RWPE2 (cell line): ENCODE data around the gene LRFN5.

ENCODE experiments used
- ATAC-seq: fragments of 200-7000 bp; cut with Tn5 transposase; 3 replicates; pipeline ENCODE4 v1.9.1; 2021; ENCODE audit warnings: low read depth
- DNase-seq: peaks from one replicate; pipeline ENCODE4 v3.0.0-alpha.2; 2020; ENCODE audit warnings: low spot score
- H3K27ac ChIP-seq: fragments of 450-650 bp; 2 replicates; pipeline ENCODE4 v1.5.1; 2017; ENCODE audit warnings: mild to moderate bottlenecking; ENCODE audit not compliant: poor library complexity, severe bottlenecking
- H3K27me3 ChIP-seq: fragments of 250-450 bp; sonication (Bioruptor Pico); 2 replicates; pipeline ENCODE4 v1.5.1; 2021; ENCODE audit warnings: mild to moderate bottlenecking, moderate library complexity; ENCODE audit not compliant: insufficient read depth, poor library complexity, severe bottlenecking
- H3K36me3 ChIP-seq: fragments of 250-450 bp; sonication (Bioruptor Pico); 2 replicates; pipeline ENCODE4 v1.5.1; 2020; ENCODE audit warnings: low read depth, mild to moderate bottlenecking, moderate library complexity
- H3K4me1 ChIP-seq: fragments of 250-450 bp; sonication (Bioruptor Pico); 2 replicates; pipeline ENCODE4 v1.5.1; 2021; ENCODE audit warnings: mild to moderate bottlenecking, moderate library complexity; ENCODE audit not compliant: insufficient read depth, poor library complexity, severe bottlenecking
- H3K4me3 ChIP-seq: fragments of 250-450 bp; sonication (Bioruptor Pico); 2 replicates; pipeline ENCODE4 v1.5.1; 2021; ENCODE audit warnings: mild to moderate bottlenecking, moderate library complexity; ENCODE audit not compliant: severe bottlenecking
- H3K9me3 ChIP-seq: fragments of 250-450 bp; sonication (Bioruptor Pico); 2 replicates; pipeline ENCODE4 v1.5.1; 2021; ENCODE audit warnings: mild to moderate bottlenecking, moderate library complexity; ENCODE audit not compliant: severe bottlenecking
- CTCF ChIP-seq: fragments of 450-650 bp; IDR thresholded peaks from one replicate; pipeline ENCODE4 v1.5.1; 2017; ENCODE audit warnings: mild to moderate bottlenecking, moderate library complexity; ENCODE audit not compliant: poor library complexity, severe bottlenecking

LRFN5 gene

GRCh38 chr14:41606282-41606531 is 469 bp upstream of the LRFN5 start:
- no peak for TF ChIP-seq CTCF
- Histone ChIP-seq H3K27ac (no peak overlapping the region), H3K27me3 (peaks cover 97% of the 10 kb centered on the region), H3K9me3 (no peaks in the 10 kb centered on the region), H3K4me3 (no peak overlapping the region), H3K4me1 (no peaks in the 10 kb centered on the region), H3K36me3 (no peaks in the 10 kb centered on the region)
- DNase-seq, result no peak
- no peak for ATAC-seq

- Histone ChIP-seq H3K4me1 (no peaks in the 10 kb centered on the region), H3K9me3 (no peaks in the 10 kb centered on the region), H3K27ac (no peak overlapping the region), H3K27me3 (peaks cover 100% of the 10 kb centered on the region), H3K36me3 (no peaks in the 10 kb centered on the region), H3K4me3 (no peak overlapping the region)
- DNase-seq (no peak), ATAC-seq (no peak)
- TF ChIP-seq CTCF, result no peak
Measured at GRCh38 chr14:41607304-41607775, 664 bp downstream of the LRFN5 start.

- Histone ChIP-seq H3K4me1 (no peaks in the 10 kb centered on the region), H3K27me3 (peaks cover 100% of the 10 kb centered on the region), H3K9me3 (no peaks in the 10 kb centered on the region), H3K36me3 (no peaks in the 10 kb centered on the region), H3K27ac (no peak overlapping the region), H3K4me3 (no peak overlapping the region)
- no peak for TF ChIP-seq CTCF
- ATAC-seq (no peak), DNase-seq (no peak)
Measured at GRCh38 chr14:41607966-41608663, 1.4 kb downstream of the LRFN5 start.

GRCh38 chr14:41608681-41609390 is 2.2 kb downstream of the LRFN5 start:
- no peak overlapping the region for H3K4me3 ChIP-seq
- ATAC-seq (no peak), DNase-seq (no peak)
- H3K9me3 ChIP-seq, result no peaks in the 10 kb centered on the region
- peaks cover 98% of the 10 kb centered on the region for H3K27me3 ChIP-seq
- TF ChIP-seq CTCF, result no peak
- no peak overlapping the region for H3K27ac ChIP-seq
- no peaks in the 10 kb centered on the region for H3K4me1 ChIP-seq
- H3K36me3 ChIP-seq, result no peaks in the 10 kb centered on the region

- Histone ChIP-seq H3K4me1 (no peaks in the 10 kb centered on the region), H3K36me3 (no peaks in the 10 kb centered on the region), H3K4me3 (no peak overlapping the region), H3K27ac (no peak overlapping the region), H3K27me3 (peaks cover 98% of the 10 kb centered on the region), H3K9me3 (no peaks in the 10 kb centered on the region)
- ATAC-seq (peak; percentile 43; the same call in 2 of the 3 replicates), DNase-seq (no peak)
- no peak for TF ChIP-seq CTCF
Measured at GRCh38 chr14:41609704-41610183, 3.1 kb downstream of the LRFN5 start.
